GM21786 (cell line): ENCODE results near the gene SLC35A2.
A peak's percentile ranks its signal among the peaks of the same experiment; 100 is the strongest.

Experiments
- ATAC-seq: cut with Tn5 transposase; IDR thresholded peaks from one replicate; pipeline ENCODE4 v1.9.1; 2021; ENCODE audit not compliant: unreplicated experiment

Gene SLC35A2

GRCh38 chrX:48911412-48912182 is at the start of gene SLC35A2:
TSS of gene SLC35A2 (minus strand) at chrX:48911646. CDS start at chrX:48911636, 10 bp downstream.
- ATAC-seq: peak; percentile 63

- no peak for ATAC-seq
Observed at GRCh38 chrX:48960291-48960690, 48.8 kb upstream of the SLC35A2 start.

- ATAC-seq: no peak
Observed at GRCh38 chrX:48958635-48959094, 47.2 kb upstream of the SLC35A2 start.

- ATAC-seq: peak; percentile 72
Observed at GRCh38 chrX:48957827-48958634, 46.6 kb upstream of the SLC35A2 start.

- peak; percentile 39 for ATAC-seq
Observed at GRCh38 chrX:48957477-48957826, 46.0 kb upstream of the SLC35A2 start, which contains the start of gene OTUD5. TSS of gene OTUD5 (minus strand) at chrX:48957607. CDS start at chrX:48957570, 37 bp downstream.

- ATAC-seq: no peak
Observed at GRCh38 chrX:48956728-48957414, 45.4 kb upstream of the SLC35A2 start.

GRCh38 chrX:48948589-48948988 is 37.1 kb upstream of the SLC35A2 start:
- no peak for ATAC-seq

GRCh38 chrX:48945517-48946348 is 34.3 kb upstream of the SLC35A2 start:
- no peak for ATAC-seq

GRCh38 chrX:48942895-48943294 is 31.4 kb upstream of the SLC35A2 start:
- no peak for ATAC-seq

- ATAC-seq: no peak
Observed at GRCh38 chrX:48940404-48940955, 29.0 kb upstream of the SLC35A2 start.

GRCh38 chrX:48939524-48940228 is 28.2 kb upstream of the SLC35A2 start:
- ATAC-seq: peak; percentile 23

- peak; percentile 48 for ATAC-seq
Observed at GRCh38 chrX:48938721-48939425, 27.4 kb upstream of the SLC35A2 start.

GRCh38 chrX:48937054-48937907 is 25.8 kb upstream of the SLC35A2 start:
- peak; percentile 50 for ATAC-seq

GRCh38 chrX:48936429-48937053 is 25.1 kb upstream of the SLC35A2 start:
- ATAC-seq: no peak

GRCh38 chrX:48935301-48935670 is 23.8 kb upstream of the SLC35A2 start:
- ATAC-seq: no peak

- ATAC-seq: no peak
Observed at GRCh38 chrX:48934581-48935300, 23.3 kb upstream of the SLC35A2 start.

GRCh38 chrX:48933757-48934156 is 22.3 kb upstream of the SLC35A2 start:
- ATAC-seq: no peak
